ENCODE data around the gene CDKAL1. TPM values are rescaled to one million over a fixed set of nuclear protein-coding genes. Genes with fewer than 3 reads are reported as not detected.

Gene CDKAL1
- total RNA-seq, 3 donors from 2014 or later: 13.0 to 27.2 (median 18.0) TPM

GRCh38 chr6:21270636-21271201, 736.5 kb downstream of the CDKAL1 start:
- no peak for TF ChIP-seq POLR2AphosphoS5 (IDR thresholded peaks at IDR 0.05)
- TF ChIP-seq, protein P1, sequence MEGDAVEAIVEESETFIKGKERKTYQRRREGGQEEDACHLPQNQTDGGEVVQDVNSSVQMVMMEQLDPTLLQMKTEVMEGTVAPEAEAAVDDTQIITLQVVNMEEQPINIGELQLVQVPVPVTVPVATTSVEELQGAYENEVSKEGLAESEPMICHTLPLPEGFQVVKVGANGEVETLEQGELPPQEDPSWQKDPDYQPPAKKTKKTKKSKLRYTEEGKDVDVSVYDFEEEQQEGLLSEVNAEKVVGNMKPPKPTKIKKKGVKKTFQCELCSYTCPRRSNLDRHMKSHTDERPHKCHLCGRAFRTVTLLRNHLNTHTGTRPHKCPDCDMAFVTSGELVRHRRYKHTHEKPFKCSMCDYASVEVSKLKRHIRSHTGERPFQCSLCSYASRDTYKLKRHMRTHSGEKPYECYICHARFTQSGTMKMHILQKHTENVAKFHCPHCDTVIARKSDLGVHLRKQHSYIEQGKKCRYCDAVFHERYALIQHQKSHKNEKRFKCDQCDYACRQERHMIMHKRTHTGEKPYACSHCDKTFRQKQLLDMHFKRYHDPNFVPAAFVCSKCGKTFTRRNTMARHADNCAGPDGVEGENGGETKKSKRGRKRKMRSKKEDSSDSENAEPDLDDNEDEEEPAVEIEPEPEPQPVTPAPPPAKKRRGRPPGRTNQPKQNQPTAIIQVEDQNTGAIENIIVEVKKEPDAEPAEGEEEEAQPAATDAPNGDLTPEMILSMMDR (IDR thresholded peaks at IDR 0.05): no peak
- no peak for TF ChIP-seq POLR2A (IDR thresholded peaks at IDR 0.05)
- Histone ChIP-seq H3K36me3 (no peaks in the 10 kb centered on the region), H3K27ac (no peak overlapping the region), H3K9me3 (peaks cover 4 to 8% of the 10 kb centered on the region in 2 donors), H3K4me1 (no peaks in the 10 kb centered on the region), H3K4me3 (no peak overlapping the region), H3K27me3 (no peaks in the 10 kb centered on the region)
- intact Hi-C loops (cut with DNase I; ENCODE audit: low total_unique reads): no loop called here
- no peak for DNase-seq (ENCODE audit: low spot score in 2 of 2)

GRCh38 chr6:21271428-21272155, 737.3 kb downstream of the CDKAL1 start:
- no peak overlapping the region for H3K27ac ChIP-seq
- H3K36me3 ChIP-seq: no peaks in the 10 kb centered on the region
- H3K4me3 ChIP-seq: no peak overlapping the region
- no peak for DNase-seq (ENCODE audit: low spot score in 2 of 2)
- intact Hi-C loops (cut with DNase I; ENCODE audit: low total_unique reads): no loop called here
- no peaks in the 10 kb centered on the region for H3K27me3 ChIP-seq
- no peak for TF ChIP-seq POLR2A (IDR thresholded peaks at IDR 0.05)
- no peak for TF ChIP-seq POLR2AphosphoS5 (IDR thresholded peaks at IDR 0.05)
- TF ChIP-seq, protein P1 (IDR thresholded peaks at IDR 0.05): no peak
- no peaks in the 10 kb centered on the region for H3K4me1 ChIP-seq
- H3K9me3 ChIP-seq: peaks cover 4 to 8% of the 10 kb centered on the region in 2 donors

DNA sequence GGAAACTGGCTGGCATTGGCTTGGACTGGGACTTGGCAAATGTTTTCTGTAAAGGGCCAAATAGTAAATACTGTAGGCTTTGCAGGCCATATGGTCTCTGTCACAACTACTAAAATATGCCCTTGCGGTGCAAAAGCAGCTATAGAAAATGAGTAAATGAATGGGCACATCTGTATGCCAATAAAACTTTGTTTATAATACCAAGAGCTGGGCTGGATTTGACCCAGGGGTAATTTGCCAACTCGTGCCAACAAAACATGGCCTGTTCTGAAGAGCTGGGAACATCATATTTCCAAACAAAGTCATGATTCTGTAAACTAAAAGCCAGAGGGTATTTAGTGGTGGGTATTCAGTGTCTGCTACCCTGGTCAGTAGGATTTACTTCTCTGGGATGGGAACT, 739.2 kb downstream of the CDKAL1 start:
- H3K27ac ChIP-seq: no peak overlapping the region
- H3K36me3 ChIP-seq: no peaks in the 10 kb centered on the region
- no peak for TF ChIP-seq POLR2A (IDR thresholded peaks at IDR 0.05)
- TF ChIP-seq POLR2AphosphoS5 (IDR thresholded peaks at IDR 0.05): no peak
- TF ChIP-seq, protein P1 (IDR thresholded peaks at IDR 0.05): no peak
- H3K4me3 ChIP-seq: no peak overlapping the region
- no peaks in the 10 kb centered on the region for H3K27me3 ChIP-seq
- intact Hi-C loops (cut with DNase I; ENCODE audit: low total_unique reads): no loop called here
- no peaks in the 10 kb centered on the region for H3K4me1 ChIP-seq
- peaks cover 4 to 8% of the 10 kb centered on the region in 2 donors for H3K9me3 ChIP-seq
- DNase-seq (ENCODE audit: low spot score in 2 of 2): no peak

DNA sequence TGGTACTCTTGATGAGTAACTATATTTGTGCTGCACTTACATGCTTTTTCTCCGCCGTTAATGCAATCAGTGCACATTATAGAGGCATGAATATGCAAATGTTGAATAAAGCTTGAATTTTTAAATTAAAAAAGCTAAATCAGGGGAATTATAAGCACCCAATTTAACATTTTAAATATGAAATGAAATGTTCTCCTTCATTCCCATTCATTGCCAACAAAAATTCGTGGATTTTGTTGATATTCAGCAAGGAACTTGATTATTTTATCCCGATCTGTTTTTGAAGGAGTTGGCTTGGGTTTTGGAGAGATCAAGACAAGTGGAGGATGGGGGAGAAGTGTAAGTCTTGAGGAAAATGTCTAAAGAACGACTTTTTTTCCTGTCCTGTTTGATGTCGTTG, 740.6 kb downstream of the CDKAL1 start:
- Histone ChIP-seq H3K9me3 (peaks cover 4 to 8% of the 10 kb centered on the region in 2 donors), H3K4me1 (no peaks in the 10 kb centered on the region), H3K27ac (no peak overlapping the region), H3K4me3 (no peak overlapping the region), H3K27me3 (no peaks in the 10 kb centered on the region), H3K36me3 (no peaks in the 10 kb centered on the region)
- TF ChIP-seq POLR2A (IDR thresholded peaks at IDR 0.05) (no peak), POLR2AphosphoS5 (IDR thresholded peaks at IDR 0.05) (no peak)
- TF ChIP-seq, protein P1 (IDR thresholded peaks at IDR 0.05): no peak
- intact Hi-C loops (cut with DNase I; ENCODE audit: low total_unique reads): no loop called here
- no peak for DNase-seq (ENCODE audit: low spot score in 2 of 2)

DNA sequence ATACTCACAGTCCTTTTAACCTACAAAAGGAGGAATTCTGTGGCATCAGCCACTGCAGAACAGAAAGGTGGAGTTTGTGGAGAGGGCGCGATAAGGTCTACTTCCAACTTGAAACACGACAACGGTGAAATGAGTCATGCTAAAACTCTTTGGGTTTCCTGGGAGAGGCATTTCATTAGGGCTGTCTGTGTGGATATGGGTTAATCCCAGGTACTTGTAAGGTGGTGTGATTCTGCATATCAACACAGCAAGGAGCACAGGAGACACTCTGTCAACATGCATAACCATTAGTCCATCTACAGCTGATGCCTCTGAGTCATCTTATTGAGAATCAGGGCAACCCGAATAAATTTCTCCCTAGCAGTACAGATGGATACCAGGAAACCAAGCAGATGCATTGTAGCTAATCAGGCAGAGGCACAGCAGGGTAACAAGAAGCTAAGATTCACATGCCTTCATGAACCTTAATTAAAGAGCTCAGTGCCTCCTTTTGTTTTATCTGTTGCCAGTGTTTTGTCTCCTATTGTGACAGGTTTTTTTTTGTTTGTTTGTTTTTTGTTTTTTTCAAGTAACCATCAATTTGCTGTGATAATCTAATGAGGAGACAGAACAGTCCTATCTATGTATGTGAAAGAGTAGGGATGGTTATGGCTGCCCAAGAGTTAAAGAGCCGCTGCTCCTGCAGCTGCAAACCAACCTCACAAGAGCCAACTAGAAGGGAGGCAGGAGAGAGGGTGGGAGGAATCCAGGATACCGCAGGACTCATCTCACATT, 743.5 kb downstream of the CDKAL1 start:
- Histone ChIP-seq H3K36me3 (no peaks in the 10 kb centered on the region), H3K27ac (no peak overlapping the region), H3K9me3 (peaks cover 4 to 8% of the 10 kb centered on the region in 2 donors), H3K4me1 (no peaks in the 10 kb centered on the region), H3K4me3 (no peak overlapping the region), H3K27me3 (no peaks in the 10 kb centered on the region)
- intact Hi-C loops (cut with DNase I; ENCODE audit: low total_unique reads): no loop called here
- TF ChIP-seq POLR2AphosphoS5 (IDR thresholded peaks at IDR 0.05) (no peak), POLR2A (IDR thresholded peaks at IDR 0.05) (no peak)
- TF ChIP-seq, protein P1 (IDR thresholded peaks at IDR 0.05): no peak
- DNase-seq (ENCODE audit: low spot score in 2 of 2): no peak
